MCF 10A (cell line): ENCODE measurements around the gene MAPK1. TPM values are rescaled to one million over a fixed set of nuclear protein-coding genes. Genes with fewer than 3 reads are reported as not detected.
"Not testable (repeated sequence)": the region's sequence is repeated elsewhere in the genome, so short reads cannot be mapped to it uniquely, and the experiment has no call there.

Experiments used
- BruUV-seq: library from RNA; stranded (reverse); fragments of 400-500 nt; replicated peaks from 2 replicates; lab custom pipeline; 2021; lab: Mats Ljungman, UMichigan
- CTCF ChIA-PET: fragments of 300-600 bp; sonication (Branson Sonifier 250); formaldehyde crosslinking; extraction: SDS; loops from one replicate; lab custom pipeline; 2021; ENCODE audit warnings: antibody characterized with exemption, inconsistent platforms; lab: Yijun Ruan, JAX
- POLR2A ChIA-PET: fragments of 300-600, 350-650 bp; sonication (Branson Sonifier 250); formaldehyde crosslinking; extraction: SDS; loops from one replicate; lab custom pipeline; 2020; ENCODE audit warnings: antibody characterized with exemption, inconsistent platforms; lab: Yijun Ruan, JAX
- DNase-seq: peaks from one replicate; pipeline ENCODE4 v3.0.0-alpha.2; 2018; ENCODE audit not compliant: unreplicated experiment
- H3K27ac Mint-ChIP-seq: one replicate; pipeline ENCODE4 v1.8.0; 2022; ENCODE audit warnings: mild to moderate bottlenecking, low read depth, mixed read lengths; ENCODE audit not compliant: unreplicated experiment
- H3K27me3 Mint-ChIP-seq: one replicate; pipeline ENCODE4 v1.8.0; 2022; ENCODE audit warnings: mixed read lengths; ENCODE audit not compliant: insufficient read depth, unreplicated experiment
- H3K36me3 Mint-ChIP-seq: one replicate; pipeline ENCODE4 v1.8.0; 2022; ENCODE audit warnings: mild to moderate bottlenecking, moderate library complexity, mixed read lengths; ENCODE audit not compliant: insufficient read depth, unreplicated experiment
- H3K4me1 Mint-ChIP-seq: one replicate; pipeline ENCODE4 v1.8.0; 2022; ENCODE audit warnings: mixed read lengths; ENCODE audit not compliant: insufficient read depth, unreplicated experiment
- H3K4me3 Mint-ChIP-seq: one replicate; pipeline ENCODE4 v1.8.0; 2022; ENCODE audit warnings: mild to moderate bottlenecking, moderate library complexity, mixed read lengths; ENCODE audit not compliant: unreplicated experiment
- H3K9me3 Mint-ChIP-seq: one replicate; pipeline ENCODE4 v1.8.0; 2022; ENCODE audit warnings: mixed read lengths; ENCODE audit not compliant: unreplicated experiment
- intact Hi-C: fragments of 100-400 bp; cut with micrococcal nuclease; formaldehyde crosslinking; loops from 2 replicates; pipeline ENCODE4 v1.14.1; 2022
- total RNA-seq: library from RNA; stranded (reverse); gene quantifications from 2 replicates; pipeline ENCODE4 v1.2.3, GENCODE V29; 2022
- TF ChIP-seq, protein P1 (sequence below): fragments of 200-600 bp; IDR thresholded peaks from one replicate; pipeline ENCODE4 v1.8.0; 2022; ENCODE audit warnings: antibody characterized with exemption, mild to moderate bottlenecking; ENCODE audit not compliant: unreplicated experiment

Gene MAPK1
- total RNA-seq, 1 experiment from 2014 or later = 123 TPM

GRCh38 chr22:21828268-21828638, 39.2 kb downstream of the MAPK1 start:
- Mint-ChIP-seq H3K4me3 (no peak overlapping the region), H3K4me1 (peaks cover 29% of the 10 kb centered on the region), H3K9me3 (no peaks in the 10 kb centered on the region), H3K36me3 (no peaks in the 10 kb centered on the region), H3K27me3 (no peaks in the 10 kb centered on the region), H3K27ac (no peak overlapping the region)
- intact Hi-C loops = no loop called here
- POLR2A ChIA-PET = no interaction called here
- TF ChIP-seq, protein P1, sequence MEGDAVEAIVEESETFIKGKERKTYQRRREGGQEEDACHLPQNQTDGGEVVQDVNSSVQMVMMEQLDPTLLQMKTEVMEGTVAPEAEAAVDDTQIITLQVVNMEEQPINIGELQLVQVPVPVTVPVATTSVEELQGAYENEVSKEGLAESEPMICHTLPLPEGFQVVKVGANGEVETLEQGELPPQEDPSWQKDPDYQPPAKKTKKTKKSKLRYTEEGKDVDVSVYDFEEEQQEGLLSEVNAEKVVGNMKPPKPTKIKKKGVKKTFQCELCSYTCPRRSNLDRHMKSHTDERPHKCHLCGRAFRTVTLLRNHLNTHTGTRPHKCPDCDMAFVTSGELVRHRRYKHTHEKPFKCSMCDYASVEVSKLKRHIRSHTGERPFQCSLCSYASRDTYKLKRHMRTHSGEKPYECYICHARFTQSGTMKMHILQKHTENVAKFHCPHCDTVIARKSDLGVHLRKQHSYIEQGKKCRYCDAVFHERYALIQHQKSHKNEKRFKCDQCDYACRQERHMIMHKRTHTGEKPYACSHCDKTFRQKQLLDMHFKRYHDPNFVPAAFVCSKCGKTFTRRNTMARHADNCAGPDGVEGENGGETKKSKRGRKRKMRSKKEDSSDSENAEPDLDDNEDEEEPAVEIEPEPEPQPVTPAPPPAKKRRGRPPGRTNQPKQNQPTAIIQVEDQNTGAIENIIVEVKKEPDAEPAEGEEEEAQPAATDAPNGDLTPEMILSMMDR = no peak
- no TSS peak for BruUV-seq
- DNase-seq = no peak
- CTCF ChIA-PET = no interaction called here

DNA sequence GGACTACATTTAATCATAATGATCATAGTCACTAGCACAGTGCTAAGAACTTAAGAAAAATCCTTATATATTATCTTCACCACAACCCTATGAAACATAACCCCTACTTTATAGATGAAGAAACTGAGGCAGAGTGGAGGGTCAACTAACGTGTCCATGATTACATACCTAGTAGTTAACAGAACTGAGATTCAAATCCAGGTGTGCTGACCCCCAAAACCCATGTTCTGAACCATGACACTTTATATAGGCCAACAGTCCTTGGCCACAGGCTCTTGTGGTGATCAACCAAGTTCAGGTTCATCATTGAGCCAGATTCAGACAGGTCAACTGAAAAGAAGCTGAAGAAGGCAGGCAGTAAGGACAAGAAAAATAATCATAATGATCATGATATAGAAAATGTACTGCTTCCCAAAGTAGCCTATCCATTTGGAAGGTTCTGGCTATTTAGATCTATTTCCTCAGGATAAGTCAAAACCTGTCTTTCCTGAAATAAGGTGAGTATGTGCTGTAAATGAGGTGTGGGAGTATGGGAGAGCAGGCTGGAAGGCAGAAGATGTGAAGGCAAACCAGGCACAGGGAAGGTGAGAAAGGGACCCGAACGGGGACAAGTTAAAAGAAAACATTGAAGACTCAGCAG, 39.7 kb downstream of the MAPK1 start:
- Mint-ChIP-seq H3K27ac (no peak overlapping the region), H3K4me3 (no peak overlapping the region), H3K4me1 (peaks cover 24% of the 10 kb centered on the region), H3K9me3 (no peaks in the 10 kb centered on the region), H3K36me3 (no peaks in the 10 kb centered on the region), H3K27me3 (no peaks in the 10 kb centered on the region)
- BruUV-seq = no TSS peak
- ChIA-PET CTCF (interaction anchor here (0.6 kb wide), 1 partner anchor 11 kb away, joined by 4 read pairs; no protein-coding TSS in a partner anchor), POLR2A (interaction anchor here (0.7 kb wide), 1 partner anchor 15 kb away, joined by 3 read pairs; no protein-coding TSS in a partner anchor)
- TF ChIP-seq, protein P1 = no peak
- intact Hi-C loops = no loop called here
- no peak for DNase-seq

- CTCF ChIA-PET = interaction anchor here (0.6 kb wide), 1 partner anchor 101 kb away, joined by 3 read pairs; no protein-coding TSS in a partner anchor
- Mint-ChIP-seq H3K9me3 (no peaks in the 10 kb centered on the region), H3K4me1 (peaks cover 15% of the 10 kb centered on the region), H3K36me3 (no peaks in the 10 kb centered on the region), H3K4me3 (no peak overlapping the region), H3K27me3 (no peaks in the 10 kb centered on the region), H3K27ac (no peak overlapping the region)
- no TSS peak for BruUV-seq
- TF ChIP-seq, protein P1 = no peak
- POLR2A ChIA-PET = interaction anchor here (0.5 to 1.2 kb wide), 4 partner anchors 50 to 788 kb away, joined by 3 to 4 read pairs (median 4); no protein-coding TSS in a partner anchor
- DNase-seq = no peak
- intact Hi-C loops = no loop called here
These were observed 41.2 kb downstream of the MAPK1 start for GRCh38 chr22:21826204-21826603.

- H3K36me3 Mint-ChIP-seq, BruUV-seq, intact Hi-C loops, H3K4me3 Mint-ChIP-seq, H3K27ac Mint-ChIP-seq, H3K9me3 Mint-ChIP-seq, H3K27me3 Mint-ChIP-seq, DNase-seq: not testable (repeated sequence)
- H3K4me1 Mint-ChIP-seq = peaks cover 15% of the 10 kb centered on the region
- ChIA-PET POLR2A (interaction anchor here (0.6 to 1.0 kb wide), 2 partner anchors 44 to 1880 kb away, joined by 3 read pairs; no protein-coding TSS in a partner anchor), CTCF (interaction anchor here (0.7 to 1.0 kb wide), 2 partner anchors 25 to 119 kb away, joined by 3 to 5 read pairs; no protein-coding TSS in a partner anchor)
These were observed 42.5 kb downstream of the MAPK1 start for GRCh38 chr22:21824962-21825361.
